NCI-H1417 (cell line): ENCODE measurements around the gene OR10AD1.

Experiments used
- DNase-seq, 3 experiments: peaks; one replicate each; lab custom pipeline; 2025; lab: John Stamatoyannopoulos, UW

OR10AD1 gene

DNA sequence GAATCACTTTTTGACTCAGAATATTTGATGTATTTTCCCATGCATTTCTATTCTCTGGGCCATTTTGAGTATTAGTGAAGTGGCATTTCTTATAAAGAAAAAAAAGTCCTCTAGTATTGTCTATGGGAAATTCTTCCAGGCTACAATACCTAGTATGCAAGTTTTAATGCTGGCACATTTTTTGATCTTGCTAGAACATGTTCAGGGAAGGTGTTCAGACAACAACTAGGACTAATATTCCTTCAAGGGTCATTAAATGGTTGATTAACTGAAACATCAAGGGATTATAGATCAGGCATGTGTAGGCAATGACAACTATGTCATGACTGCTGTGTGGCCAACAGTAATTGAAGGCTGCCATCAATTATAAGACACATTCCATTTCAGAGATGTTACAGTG is 12.0 kb downstream of the OR10AD1 start:
- no peak for DNase-seq

DNA sequence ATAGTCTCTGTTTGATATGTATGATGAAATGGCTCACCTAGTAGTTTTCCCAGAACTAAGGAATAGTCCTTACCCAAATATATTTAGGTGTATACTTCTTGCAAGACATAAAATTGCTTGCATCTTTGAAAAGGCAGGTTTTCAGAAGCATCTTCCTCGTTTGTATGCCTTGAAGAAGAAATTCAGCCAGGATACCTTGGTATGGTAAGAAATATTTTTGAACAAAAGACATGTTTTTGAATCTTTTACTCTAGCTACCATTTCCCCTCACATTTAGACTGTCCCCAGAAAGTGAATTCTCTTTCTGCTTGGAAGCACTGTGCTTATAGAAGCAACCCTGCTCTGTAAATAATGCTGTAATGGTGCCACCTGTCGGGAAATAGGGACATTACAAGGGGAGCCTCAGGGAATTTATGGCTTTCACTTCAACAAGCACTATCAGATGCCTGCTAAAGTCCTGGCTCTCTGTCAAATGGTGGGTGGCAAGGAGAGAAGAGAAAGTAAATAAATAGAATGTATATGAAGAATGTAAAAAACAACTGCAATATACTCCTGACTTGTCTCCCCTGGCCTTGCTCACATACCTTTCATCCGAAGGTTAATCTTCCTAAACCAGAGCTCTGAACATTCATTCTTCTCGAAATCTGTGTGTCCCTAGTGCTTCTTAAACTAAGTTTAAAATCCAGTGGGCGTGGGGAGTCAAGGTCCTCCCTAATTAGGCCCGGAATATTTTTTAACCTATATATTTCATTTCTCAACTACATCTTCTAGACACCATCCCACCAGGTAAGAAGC is 13.6 kb downstream of the OR10AD1 start:
- DNase-seq: peak; percentile 61 to 90 (median 74)

DNA sequence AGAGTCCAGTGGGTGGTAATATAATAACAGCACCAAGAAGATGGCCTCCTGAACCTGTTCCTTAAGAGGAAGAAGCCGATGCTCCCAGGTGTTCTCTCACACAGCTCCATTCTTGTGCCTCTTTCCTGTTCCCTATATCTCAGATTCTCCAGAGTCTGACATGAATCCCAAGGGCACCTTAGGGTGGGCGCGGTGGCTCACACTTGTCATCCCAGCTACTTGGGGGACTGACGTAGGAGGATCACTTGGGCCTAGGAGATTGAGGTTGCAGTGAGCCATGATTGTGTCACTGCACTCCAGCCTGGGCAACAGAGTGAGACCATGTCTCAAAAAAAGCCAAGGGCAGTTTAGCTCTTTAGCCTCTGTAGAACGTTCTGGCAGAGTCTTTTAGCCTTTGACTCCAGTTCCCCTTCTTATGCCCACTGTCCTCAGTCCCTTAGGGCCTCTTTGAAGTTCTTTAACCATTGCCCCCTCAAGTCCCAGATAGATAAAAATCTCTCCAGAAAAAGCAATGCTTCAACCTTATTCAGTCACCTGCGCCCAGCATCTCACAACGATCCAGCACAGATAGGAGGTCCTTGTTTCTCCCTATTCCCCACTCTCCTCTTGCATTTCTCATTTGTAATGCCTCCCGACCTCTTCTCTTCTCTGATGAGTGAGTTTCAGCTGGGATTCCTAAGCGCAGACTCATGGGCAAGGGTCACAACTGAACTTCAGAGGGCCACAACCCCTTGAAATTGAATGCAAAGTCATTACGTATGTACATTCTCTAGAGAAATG is 15.0 kb downstream of the OR10AD1 start:
- no peak for DNase-seq

DNA sequence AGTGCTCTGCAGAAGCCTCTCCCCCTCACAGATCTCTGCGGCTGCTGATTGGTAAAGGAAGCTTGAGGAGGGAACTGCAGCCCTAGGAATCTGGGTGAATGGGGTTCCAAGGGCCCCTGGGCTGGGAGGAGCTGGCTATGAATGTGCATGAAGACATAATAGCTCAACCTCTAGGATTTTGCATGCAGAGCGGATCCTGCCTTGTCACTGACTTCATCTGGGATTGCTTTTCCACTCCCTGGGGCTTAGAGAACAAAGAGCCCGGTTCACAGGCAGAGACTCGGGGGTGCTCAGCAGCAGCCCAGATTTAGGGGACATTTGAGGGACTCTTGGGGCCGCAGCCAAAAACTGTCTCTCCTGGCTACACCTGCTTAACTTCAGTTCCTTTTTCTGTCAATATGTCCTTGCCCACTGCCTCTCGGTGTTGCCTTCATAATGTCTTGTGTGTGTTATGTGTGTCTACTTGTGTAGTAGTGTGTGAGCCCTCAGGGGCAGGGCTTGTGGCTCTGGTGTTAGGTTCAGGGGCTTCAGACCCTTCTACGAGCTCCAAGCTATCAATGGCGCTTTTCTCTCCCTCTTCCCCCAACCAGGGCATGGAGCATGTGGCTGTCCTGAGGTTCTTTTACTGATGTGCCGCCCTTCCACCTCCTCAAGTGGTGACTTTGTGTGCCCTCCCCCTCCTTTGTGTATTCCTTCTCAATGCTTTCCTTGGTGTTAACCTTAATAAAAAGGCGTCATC is 17.7 kb downstream of the OR10AD1 start:
- DNase-seq: no peak

DNA sequence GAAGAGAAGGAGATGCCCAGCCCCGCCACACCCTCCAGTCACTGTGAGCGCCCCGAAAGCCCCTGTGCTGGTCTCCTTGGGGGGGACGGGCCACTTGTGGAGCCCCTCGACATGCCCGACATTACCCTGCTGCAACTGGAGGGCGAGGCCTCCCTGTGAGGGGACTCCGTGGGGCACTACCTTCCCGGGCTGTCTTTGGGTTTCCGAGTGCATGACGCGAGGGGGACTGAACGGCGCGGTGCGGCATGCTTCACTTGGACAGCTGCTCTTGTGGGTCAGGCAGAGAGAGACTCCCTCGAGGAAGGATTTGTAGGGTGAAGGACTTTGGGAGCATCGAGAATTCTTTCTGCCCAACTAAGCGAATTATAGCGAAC is 18.6 kb downstream of the OR10AD1 start:
- no peak for DNase-seq

DNA sequence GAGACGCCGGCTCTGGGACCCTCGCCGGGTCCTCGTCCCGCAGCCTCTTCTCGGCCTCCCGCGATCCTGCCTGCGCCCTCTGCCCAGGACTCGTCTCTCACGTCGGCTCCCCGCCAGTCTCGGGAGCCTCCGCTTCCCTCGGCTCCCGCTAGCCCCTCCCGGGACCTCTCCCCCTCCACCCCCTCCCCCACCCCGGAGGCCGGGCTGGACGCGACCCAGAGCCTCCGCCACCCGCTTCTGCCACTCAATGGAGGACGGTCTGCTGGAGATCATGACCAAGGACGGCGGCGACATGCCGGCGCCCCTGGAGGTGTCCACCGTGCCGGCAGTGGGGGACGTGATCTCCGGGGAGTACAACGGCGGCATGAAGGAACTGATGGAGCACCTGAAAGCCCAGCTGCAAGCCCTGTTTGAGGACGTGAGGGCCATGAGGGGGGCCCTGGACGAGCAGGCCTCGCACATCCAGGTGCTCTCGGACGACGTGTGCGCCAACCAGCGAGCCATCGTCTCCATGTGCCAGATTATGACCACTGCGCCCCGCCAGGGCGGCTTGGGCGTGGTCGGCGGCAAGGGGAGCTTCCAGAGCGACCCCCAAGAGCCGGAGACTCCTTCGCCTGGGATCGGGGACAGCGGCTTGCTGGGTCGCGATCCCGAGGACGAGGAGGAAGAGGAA is 19.1 kb downstream of the OR10AD1 start:
- DNase-seq: peak in 1 of 3 experiments; percentile 74

DNA sequence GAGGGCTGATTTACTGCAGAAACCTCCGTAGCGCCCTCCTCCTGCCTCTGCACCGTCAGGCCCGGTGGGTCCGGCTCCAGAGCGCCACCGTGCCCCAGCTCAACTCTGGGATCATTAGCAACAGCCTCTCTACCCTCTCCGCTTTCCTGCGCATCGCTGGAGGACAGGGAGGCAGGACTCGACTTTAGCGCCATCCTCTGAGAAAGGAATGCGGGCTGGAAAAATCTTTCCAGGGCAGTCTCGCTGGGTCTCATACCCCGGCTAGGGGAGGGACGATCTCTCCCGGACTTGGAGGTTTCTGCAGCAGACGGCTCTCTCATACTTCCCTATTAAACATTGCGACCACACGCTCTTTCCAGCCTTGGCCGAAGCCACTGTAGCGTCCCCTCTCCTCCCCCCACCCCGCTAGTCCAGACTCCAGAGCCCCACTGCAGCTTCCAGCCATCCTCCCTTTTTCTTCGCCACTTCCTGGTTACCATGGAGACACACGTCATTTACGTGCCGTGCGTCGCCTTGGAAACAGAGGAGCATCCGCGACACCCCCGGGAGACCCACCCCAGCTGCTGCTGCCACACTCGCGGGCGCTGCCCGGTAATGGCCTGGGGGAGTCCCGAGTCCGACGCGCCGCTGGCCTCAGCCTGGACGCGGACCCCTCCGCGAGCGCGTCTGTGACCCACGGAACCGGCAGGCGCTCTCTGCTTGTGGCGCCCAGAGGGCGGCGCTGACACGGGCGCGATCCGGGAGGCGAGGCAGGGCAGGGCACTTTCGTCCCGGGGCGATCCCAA is 19.8 kb downstream of the OR10AD1 start, which contains the start of gene CCDC184:
Gene CCDC184, plus strand, starts transcription at position 554 of the 785 bp plus-strand sequence. CDS start 479 bp downstream, outside the sequence.
- DNase-seq: peak; percentile 90 to 97 (median 93)

DNA sequence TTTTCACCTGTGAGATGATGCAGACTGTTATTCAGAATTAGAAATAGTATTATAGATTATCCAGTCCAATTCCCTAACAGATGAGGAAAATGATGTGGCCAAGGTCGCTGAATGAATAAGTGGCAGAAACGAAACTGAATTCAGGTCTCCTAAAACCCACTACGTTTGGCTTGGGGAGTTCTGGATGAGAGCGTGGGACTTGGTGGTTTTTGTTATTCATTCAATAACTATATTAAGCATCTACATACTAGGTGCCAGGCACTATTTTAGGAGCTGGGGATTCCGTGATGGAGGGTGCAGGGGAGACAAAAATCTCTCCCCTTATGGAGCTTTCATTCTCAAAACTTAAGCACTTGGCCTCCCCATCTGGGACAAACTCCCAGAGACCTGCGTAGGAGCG is 20.5 kb downstream of the OR10AD1 start:
- DNase-seq: no peak

DNA sequence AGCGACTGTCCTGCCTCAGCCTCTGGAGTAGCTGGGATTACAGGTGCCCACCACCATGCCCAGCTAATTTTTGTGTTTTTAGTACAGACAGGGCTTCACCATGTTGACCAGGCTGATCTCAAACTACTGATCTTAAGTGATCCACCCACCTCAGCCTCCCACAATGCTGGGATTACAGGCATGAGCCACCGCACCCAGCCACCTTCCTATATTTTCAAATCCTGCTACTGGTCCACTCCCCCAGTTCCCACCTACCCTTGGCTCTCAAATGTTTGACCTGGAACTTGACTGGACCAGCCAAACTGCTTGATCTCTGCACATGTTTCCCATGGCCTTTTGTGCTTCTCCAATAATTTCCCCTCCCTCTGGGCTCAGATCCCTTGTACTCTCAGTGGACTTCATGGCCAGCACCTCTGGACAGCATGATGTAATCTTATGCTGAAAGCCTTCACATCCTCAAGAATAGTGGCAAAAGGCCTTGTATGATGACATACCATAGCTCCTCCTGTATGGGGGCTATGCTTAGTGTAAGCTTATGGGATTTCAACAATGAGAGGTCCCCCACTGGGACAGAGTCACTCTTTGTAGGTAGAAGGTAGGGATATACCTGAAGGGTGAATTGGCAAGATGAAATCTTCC is 22.1 kb downstream of the OR10AD1 start:
- no peak for DNase-seq

DNA sequence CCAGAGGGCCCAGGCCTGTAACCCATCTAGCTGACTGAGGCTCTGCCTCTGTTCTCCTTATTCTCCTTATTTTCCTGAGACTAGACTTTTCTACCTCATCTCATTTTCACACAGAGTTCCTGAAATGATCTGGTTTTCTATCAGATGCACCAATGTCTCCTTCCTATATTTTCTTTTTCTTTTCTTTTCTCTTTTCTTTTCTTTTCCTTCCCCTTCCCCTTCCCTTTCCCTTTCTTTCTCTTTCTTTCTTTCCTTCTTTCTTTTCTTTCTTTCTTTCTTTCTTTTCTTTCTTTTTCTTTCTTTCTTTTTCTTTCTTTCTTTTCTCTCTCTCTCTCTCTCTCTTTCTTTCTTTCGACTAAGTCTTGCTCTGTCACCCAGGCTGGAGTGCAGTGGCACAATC is 22.7 kb downstream of the OR10AD1 start:
- DNase-seq: no peak

DNA sequence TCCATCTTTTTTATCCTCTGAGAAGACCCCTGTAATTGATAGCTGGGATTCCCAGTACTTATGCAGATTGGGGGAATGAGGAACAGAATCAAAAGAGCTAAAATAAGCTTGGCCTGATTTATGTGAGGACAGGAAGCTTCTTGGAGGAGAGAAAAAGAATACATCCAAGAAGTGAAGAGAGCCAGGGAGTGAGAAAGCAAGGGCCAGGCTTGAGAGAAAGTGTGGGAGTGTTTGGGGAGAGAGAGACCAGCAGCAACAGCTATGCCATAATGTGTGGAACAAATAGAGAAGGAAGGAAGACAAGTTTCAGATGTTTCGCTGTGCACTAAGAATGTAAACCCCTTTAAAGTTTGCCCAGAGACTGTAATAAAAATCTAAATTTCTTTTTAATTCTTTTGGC is 23.6 kb downstream of the OR10AD1 start:
- no peak for DNase-seq

DNA sequence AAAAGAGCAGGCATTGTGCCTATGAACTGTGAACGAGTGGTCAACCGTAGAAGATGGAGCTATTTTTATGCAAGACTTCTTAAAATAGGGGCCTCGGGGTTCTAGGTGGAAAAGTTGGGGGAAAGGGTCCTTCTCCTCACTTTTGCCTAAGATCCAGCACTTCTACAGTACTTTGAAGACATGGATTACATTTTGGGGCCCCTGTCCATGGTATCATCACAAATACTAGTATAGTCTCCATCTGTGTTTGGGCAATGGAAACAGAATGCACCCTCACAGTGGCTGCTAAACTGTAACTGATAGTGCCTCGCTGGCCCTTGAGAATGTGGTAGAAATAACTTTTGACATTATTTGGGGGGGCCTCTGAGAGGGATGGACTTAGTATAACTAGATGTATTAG is 25.1 kb downstream of the OR10AD1 start:
- DNase-seq: no peak

DNA sequence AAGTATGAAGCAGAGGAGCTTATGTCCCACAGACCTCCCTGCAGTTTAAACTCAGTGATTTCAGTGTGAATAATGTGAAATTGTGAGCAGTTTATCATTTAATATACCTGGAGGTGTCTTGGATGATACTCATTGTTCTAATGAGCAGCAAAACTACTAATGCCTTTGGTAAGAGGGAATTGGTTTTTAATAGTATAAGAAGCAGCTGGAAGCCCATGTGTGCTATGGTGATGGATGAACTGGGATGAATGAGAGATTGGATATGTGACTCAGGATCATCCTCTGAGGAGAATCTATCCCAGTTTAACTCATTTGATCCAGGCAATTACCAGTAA is 26.7 kb downstream of the OR10AD1 start:
- DNase-seq: no peak

DNA sequence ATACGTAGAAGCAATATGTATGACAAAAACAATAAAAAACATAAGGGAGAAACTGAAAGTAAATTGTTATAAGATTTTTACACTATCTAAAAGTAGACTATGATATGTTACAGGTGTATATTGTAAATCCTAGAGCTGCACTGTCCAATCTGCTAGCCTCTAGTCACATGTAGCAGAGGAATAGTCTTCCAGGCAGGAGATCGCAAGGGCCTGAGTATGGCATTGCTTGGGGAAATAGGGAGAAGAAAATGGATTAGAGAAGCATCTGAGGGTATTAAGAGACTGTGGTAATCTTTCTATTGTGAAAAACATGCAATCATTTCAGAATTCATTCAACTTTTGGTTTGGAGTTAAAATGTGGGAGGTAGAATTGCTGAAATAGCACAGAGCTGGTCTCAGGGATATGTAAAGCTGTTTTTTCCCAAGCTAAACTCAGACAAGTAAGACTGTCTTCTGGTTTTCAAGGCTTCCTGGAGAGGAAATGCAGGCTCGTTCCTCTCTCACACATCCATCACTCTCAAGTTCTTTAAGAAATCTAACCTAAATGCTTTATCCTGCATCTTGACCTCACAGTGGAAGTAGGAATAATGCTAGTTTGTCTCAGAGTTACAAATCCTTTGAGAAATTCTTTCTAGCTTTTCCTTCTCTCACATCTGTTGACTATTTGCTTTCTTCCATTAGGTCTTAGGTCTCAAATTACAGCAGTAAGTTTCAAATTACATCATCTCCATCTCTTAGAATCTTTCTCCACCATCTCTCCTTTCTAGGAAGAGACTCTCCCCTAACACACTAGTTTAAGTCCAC is 27.3 kb downstream of the OR10AD1 start:
- DNase-seq: no peak

DNA sequence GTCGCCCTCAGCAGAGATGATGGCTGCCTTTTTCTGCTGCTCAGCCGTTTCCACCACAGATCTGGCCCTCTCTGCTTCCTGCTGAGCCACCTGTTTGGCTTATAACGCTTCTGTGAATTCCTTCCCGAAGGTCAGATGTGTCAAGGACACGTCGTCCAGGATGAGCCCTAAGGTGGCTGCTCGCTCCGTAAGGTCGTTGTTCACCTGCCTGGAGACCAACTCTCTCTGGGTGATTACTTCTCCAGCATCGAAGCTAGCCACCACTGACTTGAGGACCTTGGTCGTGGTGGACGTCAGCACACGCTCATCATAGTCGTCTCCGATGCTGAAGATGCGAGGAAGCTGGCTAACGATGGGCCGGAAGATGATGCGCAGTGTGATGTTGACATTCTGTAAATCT is 34.1 kb downstream of the OR10AD1 start:
- no peak for DNase-seq

DNA sequence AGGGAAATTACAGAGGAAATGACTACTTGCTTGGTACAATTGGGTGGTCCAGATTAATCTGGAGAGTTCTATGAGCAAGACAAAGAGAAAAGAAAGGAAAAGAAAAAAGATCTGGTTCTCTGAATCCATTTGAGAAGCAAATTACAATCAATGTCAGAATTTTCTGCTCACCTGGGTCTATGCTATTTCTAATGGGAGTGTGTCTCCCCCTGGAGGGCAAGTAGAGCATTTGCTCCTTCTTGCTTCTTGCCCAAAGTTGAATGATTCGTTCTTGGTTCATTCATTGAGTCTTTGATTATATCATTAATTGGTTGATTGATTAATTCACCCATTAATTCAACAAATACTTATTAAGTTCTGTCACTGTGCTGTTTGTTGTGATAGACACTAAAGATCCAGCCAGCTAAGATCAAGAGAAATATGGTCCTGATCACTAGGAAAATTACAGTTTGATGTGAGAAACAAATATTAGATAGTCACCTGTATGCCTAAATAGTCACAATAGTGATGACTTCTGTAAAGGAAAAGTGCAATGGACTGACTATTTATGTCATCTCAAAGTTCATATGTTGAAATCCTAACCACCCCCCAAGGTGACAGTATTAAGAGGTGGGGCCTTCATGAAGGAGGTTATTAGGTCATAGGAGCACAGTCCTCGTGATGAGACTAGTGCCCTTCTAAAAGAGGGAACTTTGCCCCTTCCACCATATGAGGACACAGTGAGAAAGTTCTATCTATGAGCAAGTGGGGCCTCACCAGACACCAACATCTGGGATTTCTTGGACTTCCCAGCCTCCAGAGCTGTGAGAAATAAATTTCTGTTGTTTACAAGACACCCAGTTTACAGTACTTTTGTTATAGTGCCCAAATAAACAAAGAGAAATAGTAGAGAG is 37.8 kb downstream of the OR10AD1 start:
- DNase-seq: peak; percentile 48 to 88 (median 69)

DNA sequence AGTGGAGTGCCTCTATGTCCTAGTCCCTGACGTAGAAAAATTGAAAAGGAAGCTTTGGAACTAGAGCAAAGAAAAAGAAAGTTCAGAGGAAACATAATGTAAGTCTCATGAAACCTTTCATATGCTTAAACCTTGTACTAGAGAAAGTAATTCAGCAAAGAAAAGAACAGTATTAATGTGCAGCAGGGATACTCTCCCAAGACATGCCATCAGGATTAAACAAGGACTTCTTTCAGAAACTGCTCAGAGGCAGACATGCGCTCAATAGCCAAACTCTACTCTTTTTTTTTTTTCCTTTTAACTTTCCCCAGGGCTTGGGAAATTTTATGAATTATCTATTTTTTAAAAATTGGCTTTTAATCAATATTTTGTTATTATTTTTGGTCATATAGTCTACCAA is 38.6 kb downstream of the OR10AD1 start:
- DNase-seq: no peak

DNA sequence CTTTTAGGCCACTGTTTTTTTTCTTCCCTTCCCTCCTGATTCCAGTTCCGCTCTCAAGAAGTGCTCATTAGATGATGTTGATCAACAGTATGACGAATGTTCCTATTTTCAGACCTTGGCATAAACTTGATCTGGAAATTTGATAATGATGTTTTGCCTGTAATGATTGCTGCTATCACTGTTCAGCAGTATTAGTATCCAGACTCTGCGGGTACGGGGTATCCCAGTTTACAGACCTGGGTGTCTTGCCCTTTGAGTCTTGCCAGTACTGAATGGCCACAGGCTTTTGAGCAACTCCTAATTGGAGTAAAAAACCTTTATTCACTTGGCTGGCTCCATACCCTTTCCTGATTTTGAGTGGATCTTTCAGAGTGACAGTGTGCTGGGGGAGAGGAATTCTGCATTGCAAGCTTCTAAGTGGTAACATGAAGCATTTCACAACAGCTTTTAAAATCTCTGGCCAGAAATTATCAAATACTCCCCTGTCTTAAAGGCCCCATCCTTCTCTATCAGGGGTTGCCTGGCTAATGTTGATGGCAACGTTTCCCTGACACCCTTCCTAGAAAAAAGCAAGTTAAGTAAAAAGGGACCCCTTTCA is 39.8 kb downstream of the OR10AD1 start:
- no peak for DNase-seq

DNA sequence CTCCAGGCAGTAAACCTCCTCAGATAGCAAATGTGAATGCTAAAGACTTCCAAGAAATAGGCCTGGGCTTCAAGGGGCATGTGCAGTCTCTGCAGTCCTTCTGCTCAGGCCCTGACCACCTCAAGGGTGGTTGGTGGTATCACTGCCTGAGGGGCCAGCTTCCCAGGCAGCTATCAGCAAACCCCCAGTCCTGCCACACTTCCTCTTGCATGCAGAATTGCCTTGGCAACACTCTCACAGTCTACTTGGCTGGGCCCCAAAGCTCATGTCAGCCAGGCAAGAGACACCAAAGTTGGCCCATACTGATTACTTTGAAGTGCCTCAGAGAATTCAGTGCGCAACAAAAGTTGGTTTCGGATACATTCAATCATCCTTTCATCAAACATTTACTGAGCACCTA is 42.3 kb downstream of the OR10AD1 start:
- no peak for DNase-seq
